ENCODE data around the gene NETO2.

NETO2 gene

DNA sequence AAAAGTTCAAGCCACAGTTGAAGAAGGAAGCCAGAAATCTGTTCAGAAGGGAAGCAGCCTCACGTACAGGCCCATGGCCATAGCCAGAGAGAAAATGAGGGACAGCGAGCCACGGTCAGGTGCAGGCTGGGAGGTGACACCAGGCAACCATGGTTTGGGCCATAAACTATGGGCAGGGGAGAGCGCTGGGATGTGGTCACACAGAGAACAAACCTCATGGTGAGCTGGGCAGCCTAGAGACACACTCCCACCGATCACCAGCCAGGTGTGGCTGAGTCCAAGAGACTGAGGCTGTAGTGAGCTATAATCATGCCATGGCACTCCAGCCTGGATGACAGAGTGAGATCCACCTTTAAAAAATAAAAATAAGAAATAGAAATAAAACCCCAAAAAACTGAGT lies 76.5 kb downstream of the NETO2 start:
- no peak for ATAC-seq (ENCODE audit: low read depth)
- no peak for DNase-seq (ENCODE audit: low spot score)

DNA sequence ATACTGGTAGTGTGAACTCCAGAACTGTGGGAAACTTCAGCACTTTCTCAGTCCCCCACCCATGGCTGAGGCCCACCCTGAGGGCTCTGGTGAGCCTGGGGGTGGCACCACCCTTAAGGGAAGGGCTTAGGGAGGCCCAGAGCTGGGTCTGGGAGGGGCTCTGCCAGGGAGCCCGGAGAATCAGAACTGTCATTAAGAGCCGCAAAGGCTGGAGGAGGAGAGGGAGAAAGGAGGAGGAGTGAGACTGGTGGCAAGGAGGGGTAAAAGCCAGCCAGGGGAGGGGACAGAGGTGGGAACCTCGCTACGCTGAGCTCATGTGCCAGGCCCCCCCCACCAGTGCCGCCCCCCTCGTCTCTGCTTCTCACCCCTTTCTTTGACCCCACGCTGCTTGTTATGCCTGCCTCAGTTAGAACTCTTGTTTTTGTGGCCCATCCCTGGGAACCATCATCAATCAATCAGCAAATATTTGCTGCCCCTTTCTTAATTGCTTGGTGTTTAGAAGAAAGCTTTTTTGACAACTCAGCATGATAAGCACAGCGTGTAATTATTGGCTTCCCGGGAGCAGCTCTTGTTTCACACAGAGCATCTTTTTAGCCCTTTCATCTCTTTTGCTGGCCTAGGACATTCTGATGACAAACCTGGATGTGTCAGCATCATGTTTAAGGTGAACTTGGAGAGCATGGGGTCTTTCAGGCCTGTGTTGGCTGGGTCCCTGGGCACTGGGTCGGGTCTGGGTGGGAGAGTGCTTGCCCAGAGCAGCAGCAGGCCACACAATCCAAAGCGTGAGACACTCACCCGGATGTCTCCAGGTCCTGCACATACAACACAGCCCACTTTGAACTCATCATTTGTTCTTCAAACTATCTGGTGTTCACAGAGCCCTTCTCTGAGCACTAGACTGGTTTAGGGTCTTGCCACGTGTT lies 77.7 kb downstream of the NETO2 start:
- no peaks in the 10 kb centered on the region for H3K4me1 ChIP-seq (ENCODE audit: insufficient read depth, poor library complexity, severe bottlenecking)
- H3K4me3 ChIP-seq (ENCODE audit: severe bottlenecking) = no peak overlapping the region
- no peak overlapping the region for H3K27ac ChIP-seq (ENCODE audit: poor library complexity, severe bottlenecking)
- no peaks in the 10 kb centered on the region for H3K9me3 ChIP-seq (ENCODE audit: severe bottlenecking)
- H3K27me3 ChIP-seq (ENCODE audit: insufficient read depth, poor library complexity, severe bottlenecking) = no peaks in the 10 kb centered on the region
- no peak for ATAC-seq (ENCODE audit: low read depth)
- DNase-seq (ENCODE audit: low spot score) = no peak
- TF ChIP-seq, protein P1, sequence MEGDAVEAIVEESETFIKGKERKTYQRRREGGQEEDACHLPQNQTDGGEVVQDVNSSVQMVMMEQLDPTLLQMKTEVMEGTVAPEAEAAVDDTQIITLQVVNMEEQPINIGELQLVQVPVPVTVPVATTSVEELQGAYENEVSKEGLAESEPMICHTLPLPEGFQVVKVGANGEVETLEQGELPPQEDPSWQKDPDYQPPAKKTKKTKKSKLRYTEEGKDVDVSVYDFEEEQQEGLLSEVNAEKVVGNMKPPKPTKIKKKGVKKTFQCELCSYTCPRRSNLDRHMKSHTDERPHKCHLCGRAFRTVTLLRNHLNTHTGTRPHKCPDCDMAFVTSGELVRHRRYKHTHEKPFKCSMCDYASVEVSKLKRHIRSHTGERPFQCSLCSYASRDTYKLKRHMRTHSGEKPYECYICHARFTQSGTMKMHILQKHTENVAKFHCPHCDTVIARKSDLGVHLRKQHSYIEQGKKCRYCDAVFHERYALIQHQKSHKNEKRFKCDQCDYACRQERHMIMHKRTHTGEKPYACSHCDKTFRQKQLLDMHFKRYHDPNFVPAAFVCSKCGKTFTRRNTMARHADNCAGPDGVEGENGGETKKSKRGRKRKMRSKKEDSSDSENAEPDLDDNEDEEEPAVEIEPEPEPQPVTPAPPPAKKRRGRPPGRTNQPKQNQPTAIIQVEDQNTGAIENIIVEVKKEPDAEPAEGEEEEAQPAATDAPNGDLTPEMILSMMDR (IDR thresholded peaks at IDR 0.05; ENCODE audit: poor library complexity, severe bottlenecking) = no peak
- no peaks in the 10 kb centered on the region for H3K36me3 ChIP-seq (ENCODE audit: low read depth)

More for the DNA sequence above, 76.5 kb downstream of the NETO2 start:
- Histone ChIP-seq H3K36me3 (ENCODE audit: low read depth) (no peaks in the 10 kb centered on the region), H3K4me1 (ENCODE audit: insufficient read depth, poor library complexity, severe bottlenecking) (no peaks in the 10 kb centered on the region), H3K27me3 (ENCODE audit: insufficient read depth, poor library complexity, severe bottlenecking) (no peaks in the 10 kb centered on the region), H3K9me3 (ENCODE audit: severe bottlenecking) (no peaks in the 10 kb centered on the region), H3K4me3 (ENCODE audit: severe bottlenecking) (no peak overlapping the region), H3K27ac (ENCODE audit: poor library complexity, severe bottlenecking) (no peak overlapping the region)
- TF ChIP-seq, protein P1 (IDR thresholded peaks at IDR 0.05; ENCODE audit: poor library complexity, severe bottlenecking) = no peak

DNA sequence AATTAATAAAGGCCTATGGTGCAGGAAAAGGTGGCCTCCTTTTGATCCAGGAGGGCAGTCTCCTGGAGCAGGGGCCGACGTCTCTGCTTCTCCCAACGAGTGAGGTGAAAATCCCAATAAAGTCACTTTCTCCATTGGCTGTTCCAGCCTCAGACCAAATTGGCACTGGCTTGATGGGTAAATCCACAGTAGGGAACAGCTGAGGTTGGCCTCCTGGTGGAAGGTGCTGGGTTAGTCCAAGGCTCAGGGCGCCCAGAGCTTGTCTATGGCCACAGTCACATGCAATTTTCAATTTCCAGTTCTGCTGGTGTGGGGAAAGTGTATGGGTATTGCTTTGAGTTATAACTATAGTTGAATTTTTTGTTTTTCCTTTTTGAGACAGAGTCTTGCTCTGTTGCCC lies 79.0 kb downstream of the NETO2 start:
- H3K4me1 ChIP-seq (ENCODE audit: insufficient read depth, poor library complexity, severe bottlenecking) = no peaks in the 10 kb centered on the region
- H3K4me3 ChIP-seq (ENCODE audit: severe bottlenecking) = no peak overlapping the region
- ATAC-seq (ENCODE audit: low read depth) (no peak), DNase-seq (ENCODE audit: low spot score) (no peak)
- no peak overlapping the region for H3K27ac ChIP-seq (ENCODE audit: poor library complexity, severe bottlenecking)
- TF ChIP-seq, protein P1 (IDR thresholded peaks at IDR 0.05; ENCODE audit: poor library complexity, severe bottlenecking) = no peak
- no peaks in the 10 kb centered on the region for H3K9me3 ChIP-seq (ENCODE audit: severe bottlenecking)
- H3K36me3 ChIP-seq (ENCODE audit: low read depth) = no peaks in the 10 kb centered on the region
- H3K27me3 ChIP-seq (ENCODE audit: insufficient read depth, poor library complexity, severe bottlenecking) = no peaks in the 10 kb centered on the region

DNA sequence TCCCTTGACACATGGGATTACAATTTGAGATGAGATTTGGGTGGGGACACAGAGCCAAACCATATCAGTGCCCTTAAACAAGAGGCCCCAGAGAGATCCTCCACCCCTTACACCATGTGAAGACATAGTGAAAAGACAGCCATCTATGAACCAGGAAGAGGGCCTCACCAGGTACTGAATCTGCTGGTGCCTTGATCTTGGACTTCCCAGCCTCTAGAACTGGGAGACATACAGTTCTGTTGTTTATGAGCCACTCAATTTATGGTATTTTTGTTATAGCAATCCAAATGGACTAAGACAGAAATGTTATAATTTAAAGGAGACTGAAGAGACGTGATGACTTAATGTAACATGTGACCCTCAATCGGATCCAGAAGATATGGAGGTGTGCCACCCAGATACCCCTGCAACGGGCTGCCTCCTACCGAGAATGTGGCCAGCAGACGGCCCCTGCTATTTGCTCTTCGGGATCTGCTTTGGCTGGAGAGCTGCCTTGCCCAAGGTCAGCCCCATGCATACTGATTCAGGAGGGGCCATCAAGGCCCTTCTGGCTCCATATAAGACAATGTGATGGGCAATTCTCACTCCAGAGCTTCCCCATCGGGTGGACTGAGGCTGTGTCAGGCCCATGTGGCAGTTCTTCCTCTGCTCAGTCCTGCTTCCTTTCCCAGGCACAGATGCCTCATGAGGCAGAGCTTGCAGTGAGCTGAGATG lies 80.6 kb downstream of the NETO2 start:
- H3K36me3 ChIP-seq (ENCODE audit: low read depth) = no peaks in the 10 kb centered on the region
- H3K27ac ChIP-seq (ENCODE audit: poor library complexity, severe bottlenecking) = no peak overlapping the region
- DNase-seq (ENCODE audit: low spot score) (no peak), ATAC-seq (ENCODE audit: low read depth) (no peak)
- no peaks in the 10 kb centered on the region for H3K27me3 ChIP-seq (ENCODE audit: insufficient read depth, poor library complexity, severe bottlenecking)
- TF ChIP-seq, protein P1 (IDR thresholded peaks at IDR 0.05; ENCODE audit: poor library complexity, severe bottlenecking) = no peak
- H3K9me3 ChIP-seq (ENCODE audit: severe bottlenecking) = no peaks in the 10 kb centered on the region
- peaks cover 6% of the 10 kb centered on the region for H3K4me1 ChIP-seq (ENCODE audit: insufficient read depth, poor library complexity, severe bottlenecking)
- H3K4me3 ChIP-seq (ENCODE audit: severe bottlenecking) = no peak overlapping the region

Measured in RWPE2 (cell line).